ENCODE results near the gene TLCD1.

TLCD1 gene

DNA sequence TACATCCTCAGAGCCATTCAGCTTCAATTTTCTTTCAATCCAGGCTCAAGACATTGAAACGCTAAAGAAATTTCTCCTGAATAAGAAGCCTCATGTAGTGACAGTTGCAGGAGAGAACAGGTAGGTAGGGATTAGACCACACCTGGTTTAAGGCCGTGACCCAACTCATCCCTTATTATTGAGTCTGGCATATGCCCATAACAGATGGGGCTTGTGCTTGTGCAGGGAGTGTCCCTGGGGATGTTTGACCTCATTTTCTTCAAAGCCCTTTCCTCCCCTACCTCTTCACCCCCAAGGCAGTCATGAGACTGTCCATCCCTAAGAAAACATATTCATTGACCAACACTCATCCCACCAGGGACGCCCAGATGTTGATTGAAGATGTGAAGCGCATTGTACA, 39.7 kb downstream of the TLCD1 start:
- DNase-seq (ENCODE audit: low read depth), result no peak

DNA sequence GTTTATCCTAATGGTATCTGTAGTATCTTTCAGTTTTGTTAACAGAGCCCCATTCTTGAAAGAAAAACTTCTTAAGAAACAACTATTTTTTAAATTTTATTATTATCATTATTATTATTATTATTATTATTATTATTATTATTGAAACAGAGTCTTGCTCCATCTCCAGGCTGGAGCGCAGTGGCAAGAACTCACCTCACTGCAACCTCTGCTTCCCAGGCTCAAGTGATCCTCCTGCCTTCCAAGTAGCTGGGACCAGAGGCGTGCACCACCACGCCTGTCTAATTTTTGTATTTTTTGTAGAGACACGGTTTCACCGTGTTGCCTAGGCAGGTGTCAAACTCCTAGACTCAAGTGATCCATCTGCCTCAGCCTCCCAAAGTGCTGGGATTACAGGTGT, 40.7 kb downstream of the TLCD1 start:
- DNase-seq (ENCODE audit: low read depth), result no peak

- DNase-seq (ENCODE audit: low read depth), result no peak
These were observed 41.1 kb downstream of the TLCD1 start for GRCh38 chr17:28684963-28685362.

- DNase-seq (ENCODE audit: low read depth), result no peak
These were observed 43.4 kb downstream of the TLCD1 start for GRCh38 chr17:28682655-28683054.

DNA sequence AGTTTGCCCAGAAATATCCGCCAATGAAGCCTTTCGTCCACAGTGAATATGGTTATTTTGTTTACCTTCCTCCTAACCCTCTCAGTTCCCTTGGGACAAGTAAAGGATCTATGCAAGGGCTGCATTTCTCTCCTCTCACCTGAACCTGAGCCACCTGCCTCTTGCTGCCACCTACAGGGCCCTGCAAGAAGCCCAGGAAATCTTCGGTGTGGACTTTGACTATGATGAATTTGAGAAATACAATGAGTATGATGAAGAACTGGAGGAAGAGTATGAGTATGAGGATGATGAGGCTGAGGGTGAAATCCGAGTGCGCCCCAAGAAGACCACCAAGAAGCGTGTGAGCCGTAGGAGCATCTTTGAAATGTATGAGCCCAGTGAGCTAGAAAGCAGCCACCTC, 50.1 kb downstream of the TLCD1 start:
- DNase-seq (ENCODE audit: low read depth), result no peak

GRCh38 chr17:28675490-28675889, 50.5 kb downstream of the TLCD1 start:
- DNase-seq (ENCODE audit: low read depth), result no peak

Measured in HS-27A (cell line).